GM18873 (cell line): Measurements from ENCODE around the gene HOXA9.

Experiments used
- ATAC-seq: cut with Tn5 transposase; IDR thresholded peaks from one replicate; pipeline ENCODE4 v1.9.1; 2021; ENCODE audit warnings: mild to moderate bottlenecking, moderate library complexity, moderate number of reproducible peaks; ENCODE audit not compliant: unreplicated experiment, low FRiP score

The HOXA9 gene

GRCh38 chr7:27130540-27131389 lies 34.6 kb downstream of the HOXA9 start, which contains the start of gene HOXA4:
HOXA4 (minus strand) TSS chr7:27130757; CDS start chr7:27130733, 24 bp downstream.
- no peak for ATAC-seq

GRCh38 chr7:27129729-27130539 lies 35.4 kb downstream of the HOXA9 start:
- ATAC-seq = no peak

GRCh38 chr7:27128776-27129728 lies 36.3 kb downstream of the HOXA9 start:
- no peak for ATAC-seq

- no peak for ATAC-seq
Observed at GRCh38 chr7:27128034-27128433, 37.3 kb downstream of the HOXA9 start.

GRCh38 chr7:27126596-27127327 lies 38.6 kb downstream of the HOXA9 start:
- no peak for ATAC-seq

GRCh38 chr7:27125986-27126394 lies 39.3 kb downstream of the HOXA9 start:
- no peak for ATAC-seq

- no peak for ATAC-seq
Observed at GRCh38 chr7:27124902-27125689, 40.2 kb downstream of the HOXA9 start.

GRCh38 chr7:27124096-27124901 lies 41.0 kb downstream of the HOXA9 start:
- no peak for ATAC-seq

- ATAC-seq = no peak
Observed at GRCh38 chr7:27123477-27124053, 41.8 kb downstream of the HOXA9 start.

- no peak for ATAC-seq
Observed at GRCh38 chr7:27123007-27123476, 42.3 kb downstream of the HOXA9 start.

GRCh38 chr7:27122077-27122910 lies 43.0 kb downstream of the HOXA9 start:
- ATAC-seq = no peak

GRCh38 chr7:27121684-27122076 lies 43.7 kb downstream of the HOXA9 start:
- no peak for ATAC-seq

GRCh38 chr7:27119412-27119911 lies 45.9 kb downstream of the HOXA9 start:
- ATAC-seq = no peak

- no peak for ATAC-seq
Observed at GRCh38 chr7:27118580-27118979, 46.8 kb downstream of the HOXA9 start.

- ATAC-seq = no peak
Observed at GRCh38 chr7:27117887-27118491, 47.3 kb downstream of the HOXA9 start.
